Measurements from ENCODE around the gene THADA.

THADA gene

DNA sequence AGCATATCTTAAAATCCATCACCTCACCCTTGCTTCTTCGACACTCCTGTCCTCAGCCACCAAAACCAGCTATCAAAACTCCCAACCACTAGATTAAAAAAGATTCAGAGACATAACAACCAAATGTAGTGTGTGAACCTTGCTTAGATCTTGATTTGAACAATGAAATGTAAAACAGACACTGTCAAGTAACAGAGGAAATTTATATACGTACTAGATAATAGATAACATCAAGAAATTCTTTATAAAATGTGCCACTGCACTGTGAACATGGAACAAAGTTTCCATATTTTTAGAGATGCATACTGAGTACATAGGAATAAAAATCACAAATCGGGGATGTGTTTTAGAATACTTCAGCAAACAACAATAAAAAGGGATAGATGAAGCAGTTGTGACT is 86.0 kb downstream of the THADA start:
- no peak for DNase-seq (ENCODE audit: low spot score)

DNA sequence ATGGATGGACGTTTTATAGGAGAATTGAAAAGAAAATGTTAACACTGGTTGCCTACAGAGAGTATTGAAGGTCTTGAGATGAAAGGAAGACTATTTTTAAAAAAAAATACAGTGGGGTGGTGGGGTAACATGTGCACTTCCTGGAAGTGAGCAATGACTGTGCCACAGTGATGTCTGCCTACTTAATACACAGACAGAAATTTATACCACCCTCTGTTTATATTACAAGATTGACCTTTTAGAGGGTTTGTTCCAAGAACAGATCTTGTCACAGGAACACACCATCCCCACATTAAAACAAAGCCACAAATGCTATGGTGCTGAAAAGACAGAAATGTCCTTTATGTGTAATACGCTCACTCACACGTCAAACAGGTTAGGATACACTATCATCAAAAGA is 87.6 kb downstream of the THADA start:
- no peak for DNase-seq (ENCODE audit: low spot score)

DNA sequence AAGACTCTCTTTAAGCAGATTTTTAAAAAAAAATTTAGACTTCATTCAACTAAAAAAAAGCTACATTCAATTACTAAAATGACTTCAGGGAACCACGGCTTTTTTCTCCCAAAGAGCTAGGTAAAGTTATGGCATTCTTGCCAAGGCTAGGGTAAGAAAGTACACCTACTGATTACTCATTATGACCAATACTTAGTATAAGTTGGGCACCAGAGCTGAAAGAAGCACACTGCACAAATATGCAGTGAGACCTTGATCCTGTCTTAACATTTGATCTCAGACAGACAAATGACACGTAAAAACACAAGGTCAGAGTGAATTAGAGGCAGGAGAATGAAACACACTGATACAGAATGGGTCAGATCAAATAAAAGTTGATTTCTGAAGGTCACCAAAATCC is 88.7 kb downstream of the THADA start:
- DNase-seq (ENCODE audit: low spot score): no peak

DNA sequence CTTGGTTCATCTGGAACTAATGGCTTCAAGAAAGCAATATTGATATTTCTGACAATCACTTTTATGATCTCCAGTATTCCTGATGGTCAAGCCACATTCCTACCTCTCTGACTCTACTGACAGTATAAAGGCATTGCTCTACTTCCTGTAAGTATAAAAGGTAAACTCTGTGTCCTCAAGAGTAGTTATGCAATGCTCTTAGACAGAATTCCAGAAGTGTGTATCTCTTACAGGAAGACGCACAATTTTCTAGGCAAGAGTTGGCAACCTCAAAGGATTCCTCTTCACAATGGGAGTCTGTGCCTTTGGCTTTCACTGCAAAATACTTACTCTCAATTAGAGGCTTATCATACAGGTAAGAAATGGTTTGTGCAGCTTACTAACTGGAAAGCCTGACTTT is 100.1 kb downstream of the THADA start:
- DNase-seq (ENCODE audit: low spot score): no peak

DNA sequence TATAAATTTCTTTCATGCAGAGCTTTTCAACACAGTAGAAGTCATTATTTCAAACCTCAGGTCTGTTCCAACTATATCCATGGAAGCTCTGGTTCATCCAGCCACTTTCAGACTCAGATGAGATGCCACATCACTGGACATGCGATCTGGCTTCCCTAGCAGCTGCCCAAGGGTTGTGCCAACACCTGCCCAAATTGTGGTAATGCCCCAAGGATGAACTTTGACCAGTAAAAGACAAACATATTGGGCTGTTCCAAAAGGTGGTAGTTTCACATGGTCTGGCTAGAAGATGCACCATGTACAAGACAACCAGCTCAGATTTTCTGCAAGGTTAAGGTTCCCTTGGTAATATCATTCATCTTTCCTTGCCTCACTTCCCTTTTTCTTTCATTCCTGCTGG is 101.9 kb downstream of the THADA start:
- no peak for DNase-seq (ENCODE audit: low spot score)

DNA sequence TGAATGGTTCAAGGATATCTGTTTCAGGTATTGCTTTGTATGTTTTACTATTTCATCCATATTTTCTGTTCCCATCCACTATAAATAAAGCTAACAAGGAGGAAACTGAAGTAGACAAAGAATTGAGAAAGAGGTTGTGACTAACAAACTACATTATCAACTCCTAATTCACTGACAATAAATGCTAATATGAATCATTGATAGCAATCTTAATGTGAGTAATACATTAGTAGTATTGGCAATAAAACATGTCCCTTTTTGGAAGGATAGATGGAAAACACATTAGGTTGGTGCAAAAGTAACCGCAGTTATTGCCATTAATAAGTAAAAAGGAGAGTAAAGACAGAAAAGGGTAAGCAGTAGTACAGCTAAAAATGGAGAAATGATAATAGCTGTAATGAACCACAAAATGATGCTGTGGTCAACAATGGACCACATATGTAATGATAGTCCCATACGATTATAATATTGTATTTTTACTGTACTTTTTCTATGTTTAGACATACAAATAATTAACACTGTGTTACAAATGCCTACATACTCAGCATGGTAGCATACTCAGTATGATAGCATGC is 104.7 kb downstream of the THADA start:
- no peak for DNase-seq (ENCODE audit: low spot score)

DNA sequence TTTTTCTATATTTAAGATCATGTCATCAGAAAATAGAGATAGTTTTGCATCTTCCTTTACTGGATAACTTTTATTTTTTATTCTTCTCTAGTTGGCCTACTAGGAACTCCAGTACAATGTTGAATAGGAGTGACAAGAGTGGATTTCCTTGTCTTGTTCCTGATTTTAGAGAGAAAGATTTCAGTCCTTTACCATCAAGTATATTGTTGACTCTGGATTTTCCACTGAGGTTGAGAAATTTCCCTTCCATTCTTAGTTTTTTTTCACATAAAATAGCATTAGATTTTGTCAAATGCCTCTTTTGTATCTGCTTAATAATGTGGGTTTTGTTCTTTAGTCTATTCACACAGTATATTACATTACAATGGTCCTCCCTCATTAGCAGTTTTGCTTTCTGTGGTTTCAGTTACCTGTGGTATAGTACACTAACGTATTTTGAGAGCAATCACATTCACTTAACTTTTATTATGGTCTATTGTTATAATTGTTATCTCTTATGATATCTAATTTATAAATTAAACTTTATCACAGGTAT is 105.5 kb downstream of the THADA start:
- DNase-seq (ENCODE audit: low spot score): no peak

DNA sequence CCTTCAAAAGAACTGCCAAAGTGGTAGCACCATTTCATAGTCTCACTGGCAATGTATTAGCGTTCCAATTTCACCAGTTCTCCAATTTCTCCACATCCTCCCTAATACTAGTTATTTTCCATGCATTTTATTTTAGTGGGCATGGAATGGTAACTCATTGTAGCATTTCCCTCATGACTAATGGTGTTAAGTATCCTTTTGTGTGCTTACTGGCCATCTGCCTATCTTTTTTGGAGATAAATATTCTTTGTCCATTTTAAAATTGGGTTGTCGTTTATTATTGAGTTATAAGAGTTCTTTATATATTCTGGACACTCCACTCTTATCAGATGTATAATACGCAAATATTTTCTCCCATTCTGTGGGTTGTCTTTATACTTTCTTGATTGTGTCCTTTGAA is 107.1 kb downstream of the THADA start:
- no peak for DNase-seq (ENCODE audit: low spot score)

DNA sequence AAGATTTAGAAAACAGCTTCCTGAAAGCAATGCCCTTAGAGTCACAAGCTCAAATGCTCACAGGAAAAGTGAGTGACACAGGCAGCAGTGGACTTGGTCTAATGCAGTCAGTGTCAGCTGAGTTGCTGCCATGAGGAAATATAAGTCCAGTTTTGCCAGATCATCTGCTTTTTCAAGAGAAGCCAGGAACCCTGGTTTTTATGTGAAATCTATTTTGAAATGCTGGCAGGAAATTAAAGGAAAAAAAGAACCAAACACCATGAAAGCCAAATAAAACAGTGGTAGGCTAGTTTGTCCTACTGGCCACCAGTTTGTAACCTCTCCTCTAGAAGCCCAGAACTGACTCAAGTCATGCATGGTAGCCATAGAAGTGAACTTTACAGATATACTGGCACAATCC is 109.2 kb downstream of the THADA start:
- DNase-seq (ENCODE audit: low spot score): no peak

DNA sequence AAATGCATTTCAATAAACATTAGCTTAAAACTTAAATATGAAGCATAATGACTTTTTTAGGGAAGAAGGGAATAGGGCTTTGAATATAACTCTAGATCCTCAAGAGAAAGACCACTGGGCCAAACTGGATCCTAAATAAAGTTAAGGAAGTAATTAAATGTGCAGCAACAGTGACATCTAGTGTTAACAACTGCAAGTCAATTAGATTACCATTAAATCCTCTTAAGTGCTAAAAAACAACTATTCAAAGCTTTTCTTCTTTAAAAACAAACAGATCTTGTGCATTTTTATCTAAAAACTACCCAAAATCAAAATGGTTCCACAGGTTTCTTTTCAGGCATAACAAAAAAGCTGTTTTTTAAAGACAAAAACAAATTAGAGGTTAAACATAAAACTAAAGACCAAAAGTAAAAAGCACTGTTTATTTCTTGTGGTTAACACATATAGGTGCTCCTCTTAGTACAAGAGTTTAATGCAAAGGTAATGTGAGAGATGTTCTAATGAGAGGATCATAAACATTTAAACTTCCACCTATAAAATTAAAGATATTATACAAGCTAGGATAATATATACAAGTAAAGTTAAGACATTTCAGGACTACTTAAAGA is 111.4 kb downstream of the THADA start:
- peak; percentile 17 for DNase-seq (ENCODE audit: low spot score)

DNA sequence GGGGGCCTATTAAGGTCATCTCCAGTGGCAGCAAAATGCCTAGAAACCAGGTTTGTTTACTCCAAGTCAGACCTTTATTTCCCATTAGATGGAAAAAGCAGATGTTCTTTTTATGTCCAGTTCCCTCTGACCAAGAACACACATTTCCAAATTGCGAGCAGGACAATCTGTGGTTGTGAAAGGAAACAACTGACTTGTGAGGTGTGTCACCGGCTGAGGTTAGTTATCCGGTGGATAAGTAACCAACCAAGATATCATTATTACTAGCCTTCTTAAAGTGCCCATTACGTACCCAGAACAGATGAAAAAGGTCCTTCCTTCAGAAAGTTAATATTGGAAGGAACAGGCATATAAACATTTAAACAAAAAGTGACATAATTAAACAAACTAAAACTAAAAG is 112.9 kb downstream of the THADA start:
- DNase-seq (ENCODE audit: low spot score): no peak

DNA sequence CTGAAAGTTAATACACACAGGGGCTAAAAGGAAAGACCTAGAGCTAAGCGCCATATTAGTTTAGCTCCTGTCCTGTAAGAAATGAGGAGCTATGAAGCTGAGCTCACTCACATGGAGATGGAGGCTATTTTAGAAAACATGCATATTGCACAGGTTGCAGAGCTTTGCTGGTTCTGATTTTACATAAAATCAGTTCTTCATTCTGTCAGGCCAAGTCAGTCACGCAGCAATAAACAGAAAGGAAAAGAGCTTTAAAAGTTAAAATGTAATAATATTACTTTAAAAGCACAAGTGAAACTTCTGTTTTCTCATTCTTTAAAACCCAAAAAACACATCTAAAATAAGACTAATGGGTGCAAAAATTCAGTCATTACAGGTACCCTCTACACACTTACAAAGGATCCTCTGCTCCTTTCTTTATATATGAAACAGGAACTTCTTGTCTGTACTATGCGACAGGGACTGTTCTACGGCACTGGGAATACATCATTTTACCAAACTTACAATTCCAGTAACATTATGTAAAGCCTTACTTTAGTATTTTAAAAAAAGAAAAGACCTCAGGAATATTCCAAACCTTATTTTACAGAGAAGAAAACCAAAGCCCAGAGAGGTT is 113.8 kb downstream of the THADA start:
- DNase-seq (ENCODE audit: low spot score): peak; percentile 4

DNA sequence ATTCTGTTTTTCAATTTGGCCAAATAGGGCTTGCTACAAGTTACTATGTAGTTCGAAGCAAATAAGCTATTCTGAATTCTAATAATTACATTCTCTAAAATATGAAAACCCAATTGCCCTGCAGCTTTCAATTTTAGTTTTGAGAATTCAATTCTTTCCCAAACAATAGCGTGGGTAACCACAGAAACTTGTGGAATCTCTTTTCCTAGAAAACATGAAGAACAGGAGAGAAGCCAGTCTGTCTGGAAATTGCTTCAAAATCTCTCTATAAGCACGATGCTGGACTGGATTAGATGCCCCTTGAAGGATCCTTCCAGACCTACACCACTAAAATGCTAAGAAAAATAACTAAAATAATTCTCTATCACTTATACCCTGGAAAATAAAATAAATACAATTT is 115.0 kb downstream of the THADA start:
- no peak for DNase-seq (ENCODE audit: low spot score)

DNA sequence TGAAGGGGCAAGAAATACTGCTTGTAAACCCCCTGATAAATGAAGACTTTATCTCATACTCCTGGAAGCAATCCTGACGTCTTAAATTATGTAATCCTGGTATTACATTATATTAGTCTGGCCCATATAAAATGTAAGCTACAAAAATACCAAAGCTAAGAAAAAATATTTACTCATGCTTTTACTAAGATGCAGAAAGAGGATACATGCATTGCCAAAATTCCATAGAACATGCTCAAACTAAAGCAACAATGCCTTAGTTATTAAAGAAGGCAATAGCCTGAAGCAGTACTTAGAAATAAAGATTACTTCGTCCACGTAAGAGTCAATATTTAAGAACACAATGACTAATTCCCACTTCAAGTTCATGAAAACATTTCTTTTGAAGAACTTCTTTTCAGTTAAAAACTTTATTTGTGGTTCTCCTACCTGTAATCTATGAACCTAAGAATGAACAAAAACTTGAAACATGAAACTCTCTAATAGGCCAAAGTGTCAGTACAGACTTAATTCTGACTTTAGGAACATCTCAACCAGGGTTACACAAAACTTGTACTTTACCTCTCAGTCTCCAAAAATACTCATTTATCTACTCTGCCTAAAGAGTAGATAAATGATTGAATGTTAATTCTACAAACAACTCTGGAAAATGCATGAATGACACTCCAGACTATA is 117.3 kb downstream of the THADA start:
- DNase-seq (ENCODE audit: low spot score): no peak

DNA sequence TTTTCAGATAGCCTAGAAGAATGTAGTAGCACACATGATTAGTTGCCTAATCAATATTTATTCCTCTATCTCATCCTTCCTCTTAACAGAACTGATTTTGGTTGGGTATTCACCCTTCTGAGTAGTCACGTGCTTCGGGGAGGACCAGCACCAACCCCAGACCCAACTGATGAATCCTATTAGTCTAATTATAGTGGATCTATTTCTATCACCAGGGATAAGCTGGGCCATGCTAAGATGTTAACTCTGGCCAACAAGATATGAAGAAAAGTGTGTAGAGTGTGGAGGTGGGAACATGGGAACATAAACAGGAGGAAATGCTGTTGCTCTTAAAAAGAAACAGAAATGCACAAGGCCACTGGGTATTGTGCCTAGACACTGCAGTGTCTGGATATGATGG is 119.9 kb downstream of the THADA start:
- no peak for DNase-seq (ENCODE audit: low spot score)

DNA sequence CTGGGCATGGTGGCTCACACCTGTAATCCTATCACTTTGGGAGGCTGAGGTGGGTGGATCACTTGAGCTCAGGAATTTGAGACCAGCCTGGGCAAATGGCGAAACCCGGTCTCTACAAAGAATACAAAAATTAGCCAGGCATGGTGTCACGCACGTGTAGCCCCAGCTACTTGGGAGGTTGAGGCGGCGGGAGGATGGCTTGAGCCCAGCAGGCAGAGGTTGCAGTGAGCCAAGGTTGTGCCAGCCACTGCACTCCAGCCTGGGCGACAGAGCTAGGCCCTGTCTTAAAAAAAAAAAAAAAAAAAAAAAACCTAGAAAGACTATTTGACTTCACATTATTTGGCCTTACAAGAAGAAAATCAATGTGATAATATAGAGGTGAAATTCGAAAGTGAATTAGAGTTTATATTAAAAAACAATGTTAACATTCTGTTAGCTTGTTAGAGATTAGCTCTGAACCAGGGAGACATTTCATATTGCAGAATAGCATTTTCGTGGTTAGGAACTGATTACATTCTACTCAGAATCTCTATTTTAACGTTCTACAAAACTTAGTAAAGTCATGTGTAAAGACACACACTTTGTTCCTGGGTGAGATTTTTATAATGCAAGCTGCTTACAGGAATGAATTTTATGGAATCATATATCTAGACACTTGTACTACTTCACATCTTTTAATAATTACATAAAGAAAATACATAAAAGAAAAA is 120.5 kb downstream of the THADA start:
- DNase-seq (ENCODE audit: low spot score): no peak

DNA sequence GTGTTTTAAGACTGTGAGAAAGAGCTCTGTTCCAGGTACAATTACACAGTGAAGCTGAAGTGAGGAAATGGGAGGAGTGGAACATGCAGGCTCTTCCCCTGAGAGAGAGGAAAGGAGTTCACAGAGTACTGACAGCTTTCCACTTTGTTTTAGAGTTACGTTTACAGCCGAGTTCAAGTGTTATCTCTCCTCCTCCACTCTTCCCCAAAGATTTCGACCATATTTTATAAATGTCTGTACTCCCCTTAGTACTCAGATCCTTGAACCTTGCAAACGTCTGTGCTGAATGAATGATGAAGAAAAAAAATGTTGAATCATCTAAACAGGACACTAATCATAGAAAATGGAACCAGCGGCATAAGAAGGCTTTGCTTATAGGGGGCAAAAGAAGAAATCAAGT is 121.6 kb downstream of the THADA start:
- DNase-seq (ENCODE audit: low spot score): no peak

DNA sequence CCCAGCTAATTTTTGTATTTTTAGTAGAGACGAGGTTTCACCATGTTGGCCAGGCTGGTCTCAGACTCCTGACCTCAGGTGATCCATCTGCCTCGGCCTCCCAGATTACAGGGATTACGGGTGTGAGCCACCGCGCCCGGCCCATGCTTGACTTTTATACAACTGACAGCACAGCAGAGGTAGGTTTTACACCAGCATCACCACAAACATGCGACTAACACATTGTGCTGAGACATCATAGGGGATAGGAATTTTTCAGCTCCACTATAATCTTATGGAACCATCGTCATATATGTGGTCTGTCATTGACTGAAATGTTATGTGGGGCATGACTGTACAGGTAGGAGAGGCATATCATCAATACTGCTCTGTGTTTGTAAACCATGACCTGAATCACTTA is 122.1 kb downstream of the THADA start:
- DNase-seq (ENCODE audit: low spot score): no peak

DNA sequence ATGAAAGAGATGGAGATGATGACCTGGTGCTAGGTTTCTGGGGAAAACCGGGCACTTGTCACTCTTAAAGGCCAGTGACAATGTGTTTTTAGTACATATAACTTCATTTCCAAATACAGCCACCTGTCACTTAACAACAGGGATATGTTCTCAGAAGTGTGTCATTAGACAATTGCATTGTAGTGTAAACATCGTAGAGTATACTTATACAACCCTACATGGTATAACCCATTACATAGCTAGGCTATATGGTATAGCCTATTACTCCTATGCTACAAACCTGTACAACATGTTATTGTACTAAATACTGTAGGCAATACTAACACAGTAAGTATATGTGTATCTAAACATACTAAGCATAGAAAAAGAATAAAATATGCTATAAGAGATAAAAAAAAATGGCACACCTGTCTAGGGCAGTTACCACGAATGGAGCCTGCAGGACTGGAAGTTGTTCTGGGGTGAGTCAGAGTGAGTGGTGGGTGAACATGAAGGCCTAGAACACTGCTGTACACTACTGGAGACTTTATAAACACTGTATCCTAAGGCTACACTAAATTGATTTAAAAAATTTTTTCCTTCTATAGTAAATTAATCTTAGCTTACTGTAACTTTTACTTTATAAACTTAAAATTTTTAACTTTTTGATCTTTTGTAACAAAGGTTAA is 123.2 kb downstream of the THADA start:
- no peak for DNase-seq (ENCODE audit: low spot score)

DNA sequence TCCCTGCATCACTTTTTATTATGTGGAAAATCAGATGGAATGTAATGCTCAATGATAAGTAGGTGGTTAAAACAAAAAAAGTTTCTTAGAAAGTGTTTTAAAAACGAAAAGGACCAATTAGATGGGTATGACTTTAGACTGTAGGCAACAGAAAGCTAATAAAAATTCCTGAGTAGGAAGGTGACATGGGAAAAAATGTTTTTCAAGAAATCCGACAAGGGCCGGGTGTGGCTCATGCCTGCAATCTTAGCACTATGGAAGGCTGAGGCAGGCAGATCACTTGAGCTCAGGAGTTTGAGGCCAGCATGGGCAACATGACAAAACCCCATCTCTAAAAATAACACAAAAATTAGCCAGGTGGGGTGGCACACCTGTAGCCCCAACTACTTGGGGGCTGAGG is 126.1 kb downstream of the THADA start:
- DNase-seq (ENCODE audit: low spot score): no peak

DNA sequence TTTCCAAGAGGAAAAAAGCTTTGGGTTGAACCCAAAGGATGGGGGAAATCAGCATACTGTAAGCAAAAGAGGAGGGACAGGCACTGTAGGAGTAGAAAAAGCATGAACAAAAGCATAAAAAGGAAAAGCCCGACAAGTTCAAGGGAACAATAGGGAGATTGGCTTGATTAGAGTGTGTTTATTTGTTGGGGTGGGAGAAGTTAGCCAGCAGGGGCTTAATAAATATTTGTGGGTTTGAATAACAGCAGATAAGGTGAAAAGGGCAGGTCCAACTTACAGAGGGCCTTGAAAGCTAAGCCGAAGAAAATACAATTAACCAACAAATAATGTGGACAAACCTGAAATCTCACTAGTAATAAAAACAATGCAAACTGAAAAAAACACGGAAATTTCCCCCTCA is 126.7 kb downstream of the THADA start:
- DNase-seq (ENCODE audit: low spot score): no peak

DNA sequence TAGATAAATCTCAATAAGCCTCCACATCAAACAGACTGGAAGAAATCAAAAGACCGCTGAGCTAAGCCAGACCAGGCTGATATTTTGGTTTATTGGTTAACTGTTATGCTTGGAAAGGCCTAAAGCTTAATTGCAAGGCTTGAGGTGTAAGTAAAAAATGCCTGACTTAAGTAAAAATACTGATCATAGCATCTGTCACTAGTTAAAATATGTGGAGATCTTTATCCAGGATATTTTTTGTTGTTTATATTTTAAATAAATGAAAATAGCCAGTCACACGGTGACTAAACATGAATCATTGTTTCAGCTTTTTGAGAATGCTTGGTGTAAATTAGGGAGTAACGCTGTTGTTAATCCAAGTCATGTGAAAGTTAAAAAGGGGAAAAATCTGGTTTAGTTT is 127.9 kb downstream of the THADA start:
- DNase-seq (ENCODE audit: low spot score): no peak
